Natural killer cell (primary cell): ENCODE measurements around the gene MYCBPAP. TPM values are rescaled to one million over a fixed set of nuclear protein-coding genes. Genes with fewer than 3 reads are reported as not detected.

Experiments
- ATAC-seq, 3 donors: fragments of 150-1000 bp in 2 of 3; fragments of 200-7000 bp in 1 of 3; cut with Tn5 transposase; 1 replicate in 1 of 3; 2 replicates in 2 of 3; pipeline ENCODE4 v1.10.0; 2021; ENCODE audit warnings: mild to moderate bottlenecking in 2 of 3, moderate library complexity in 2 of 3
- DNase-seq, 2 donors: peaks; one replicate each; pipeline versions ENCODE4 v3.0.0 to v3.0.0-alpha.2; 2013 to 2021; ENCODE audit warnings: mixed read lengths in 1 of 2
- H3K27ac ChIP-seq: one replicate; pipeline ENCODE4 v1.5.1; 2013; ENCODE audit warnings: mild to moderate bottlenecking, low read length
- H3K27me3 ChIP-seq: one replicate; pipeline ENCODE4 v1.6.1; 2013; ENCODE audit warnings: low read length; ENCODE audit not compliant: control insufficient read depth, insufficient read depth
- H3K36me3 ChIP-seq: one replicate; pipeline ENCODE4 v1.6.1; 2013; ENCODE audit warnings: low read length; ENCODE audit not compliant: control insufficient read depth, insufficient read depth
- H3K4me1 ChIP-seq: one replicate; pipeline ENCODE4 v1.6.1; 2013; ENCODE audit warnings: low read length; ENCODE audit not compliant: control insufficient read depth, insufficient read depth
- H3K4me3 ChIP-seq: one replicate; pipeline ENCODE4 v1.5.1; 2013; ENCODE audit warnings: low read length
- H3K9me3 ChIP-seq: one replicate; pipeline ENCODE4 v1.6.1; 2013; ENCODE audit warnings: low read length; ENCODE audit not compliant: control insufficient read depth, insufficient read depth
- H3K27ac Mint-ChIP-seq, 2 donors: one replicate each; pipeline ENCODE4 v1.8.0; 2022; ENCODE audit warnings: mild to moderate bottlenecking in 2 of 2, mixed read lengths in 2 of 2, moderate library complexity in 1 of 2
- H3K27me3 Mint-ChIP-seq, 2 donors: one replicate each; pipeline ENCODE4 v1.8.0; 2022; ENCODE audit warnings: low read depth in 2 of 2, mixed read lengths in 2 of 2
- H3K36me3 Mint-ChIP-seq: one replicate; pipeline ENCODE4 v1.8.0; 2022; ENCODE audit warnings: mixed read lengths
- H3K4me1 Mint-ChIP-seq, 2 donors: one replicate each; pipeline ENCODE4 v1.8.0; 2022; ENCODE audit warnings: mixed read lengths in 2 of 2
- H3K4me3 Mint-ChIP-seq: one replicate; pipeline ENCODE4 v1.8.0; 2022; ENCODE audit warnings: mild to moderate bottlenecking, moderate library complexity, mixed read lengths
- H3K9me3 Mint-ChIP-seq, 2 donors: one replicate each; pipeline ENCODE4 v1.8.0; 2022; ENCODE audit warnings: mixed read lengths in 2 of 2
- WGBS: methylation state at CpG from one replicate; pipeline ENCODE4 v1.1.7; 2013; ENCODE audit warnings: missing lambda C conversion rate; ENCODE audit not compliant: insufficient coverage; 5-methylcytosine and 5-hydroxymethylcytosine counted together
- intact Hi-C: fragments of 100-400 bp; cut with micrococcal nuclease; formaldehyde crosslinking; loops from one replicate; pipeline ENCODE4 v1.14.2; 2022
- total RNA-seq, 4 donors: library from RNA; stranded (reverse); fragments of 120-200 nt in 1 of 4; gene quantifications; one replicate each; pipeline versions ENCODE4 v1.2.3 to v1.2.4, GENCODE V29; 2013 to 2022
- TF ChIP-seq, protein P1 (sequence below): fragments of 200-600 bp; IDR thresholded peaks from one replicate; pipeline ENCODE4 v1.8.0; 2022; ENCODE audit warnings: antibody characterized with exemption

MYCBPAP gene
- total RNA-seq, 3 donors from 2014 or later (not counting 1 experiment from before 2014, with no cell fraction given), result 0.26 to 4.9 (median 0.70) TPM

DNA sequence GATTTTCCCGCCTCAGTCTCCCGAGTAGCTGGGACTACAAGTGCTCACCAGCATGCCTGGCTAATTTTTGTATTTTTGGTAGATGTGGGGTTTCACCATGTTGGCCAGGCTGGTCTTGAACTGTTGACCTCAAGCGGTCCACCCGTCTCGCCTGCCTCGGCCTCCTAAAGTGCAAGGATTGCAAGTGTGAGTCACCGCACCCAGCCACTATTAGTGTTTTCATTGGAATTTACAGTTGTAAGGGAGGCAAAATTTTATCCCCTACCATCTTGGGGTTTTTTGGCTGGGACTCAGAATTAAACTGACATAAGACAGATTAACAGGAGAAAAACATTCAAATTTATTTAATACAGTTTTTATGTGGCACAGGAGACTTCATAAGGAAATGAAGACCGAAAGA, 12.3 kb upstream of the MYCBPAP start:
- DNase-seq (no peak), ATAC-seq (no peak)
- Histone ChIP-seq H3K27ac (no peak overlapping the region), H3K9me3 (no peaks in the 10 kb centered on the region), H3K4me3 (no peak overlapping the region), H3K27me3 (no peaks in the 10 kb centered on the region), H3K36me3 (no peaks in the 10 kb centered on the region), H3K4me1 (no peaks in the 10 kb centered on the region)
- Mint-ChIP-seq H3K27ac (no peak overlapping the region), H3K4me1 (no peaks in the 10 kb centered on the region), H3K4me3 (no peak overlapping the region), H3K36me3 (no peaks in the 10 kb centered on the region), H3K9me3 (no peaks in the 10 kb centered on the region), H3K27me3 (peaks cover 0 to 2% of the 10 kb centered on the region in 2 donors)
- intact Hi-C loops, result no loop called here
- TF ChIP-seq, protein P1, sequence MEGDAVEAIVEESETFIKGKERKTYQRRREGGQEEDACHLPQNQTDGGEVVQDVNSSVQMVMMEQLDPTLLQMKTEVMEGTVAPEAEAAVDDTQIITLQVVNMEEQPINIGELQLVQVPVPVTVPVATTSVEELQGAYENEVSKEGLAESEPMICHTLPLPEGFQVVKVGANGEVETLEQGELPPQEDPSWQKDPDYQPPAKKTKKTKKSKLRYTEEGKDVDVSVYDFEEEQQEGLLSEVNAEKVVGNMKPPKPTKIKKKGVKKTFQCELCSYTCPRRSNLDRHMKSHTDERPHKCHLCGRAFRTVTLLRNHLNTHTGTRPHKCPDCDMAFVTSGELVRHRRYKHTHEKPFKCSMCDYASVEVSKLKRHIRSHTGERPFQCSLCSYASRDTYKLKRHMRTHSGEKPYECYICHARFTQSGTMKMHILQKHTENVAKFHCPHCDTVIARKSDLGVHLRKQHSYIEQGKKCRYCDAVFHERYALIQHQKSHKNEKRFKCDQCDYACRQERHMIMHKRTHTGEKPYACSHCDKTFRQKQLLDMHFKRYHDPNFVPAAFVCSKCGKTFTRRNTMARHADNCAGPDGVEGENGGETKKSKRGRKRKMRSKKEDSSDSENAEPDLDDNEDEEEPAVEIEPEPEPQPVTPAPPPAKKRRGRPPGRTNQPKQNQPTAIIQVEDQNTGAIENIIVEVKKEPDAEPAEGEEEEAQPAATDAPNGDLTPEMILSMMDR, result no peak
- 91% methylated on average over 7 of the region's 8 CpGs for WGBS

DNA sequence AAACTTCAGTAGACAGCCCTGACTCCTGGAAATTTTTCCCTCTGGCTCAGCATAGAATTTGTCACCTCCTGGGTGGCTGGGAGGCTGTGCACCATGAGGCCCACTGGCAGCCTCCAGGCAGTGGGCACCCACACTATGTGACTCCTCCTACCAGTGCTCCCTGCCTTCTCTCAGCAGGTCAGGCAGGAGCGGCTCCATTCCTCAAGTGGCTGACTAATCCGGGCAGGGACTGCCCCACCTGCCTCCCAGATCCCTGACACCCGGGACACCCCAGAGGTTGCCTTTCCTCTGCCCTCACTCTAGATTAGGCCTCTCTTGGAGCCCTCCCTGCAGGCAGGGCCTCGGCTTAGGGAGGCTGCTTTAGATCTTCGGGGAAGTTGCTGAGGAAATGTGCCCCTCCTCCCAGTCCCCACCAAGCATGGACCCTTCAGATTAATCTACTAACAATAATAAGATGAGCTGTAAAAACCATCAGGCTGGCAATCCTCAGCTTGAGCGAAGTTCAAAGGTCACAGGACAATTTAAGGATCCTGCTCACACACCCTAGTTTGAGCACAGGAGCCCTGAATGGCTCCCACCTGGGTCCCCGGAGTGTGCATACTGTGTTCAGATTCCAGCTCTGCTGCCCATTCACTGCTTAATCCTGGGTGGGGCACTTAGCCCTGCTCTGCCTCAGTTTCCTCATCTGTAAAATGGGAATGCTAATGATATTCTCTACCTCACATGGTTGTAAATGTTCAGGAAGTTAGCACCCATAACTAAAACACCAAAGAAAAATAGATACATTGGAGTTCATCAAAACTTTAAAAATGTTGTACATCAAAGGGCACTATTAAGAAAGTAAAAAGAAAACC, 10.0 kb upstream of the MYCBPAP start:
- Histone ChIP-seq H3K27ac (no peak overlapping the region), H3K4me3 (no peak overlapping the region), H3K9me3 (no peaks in the 10 kb centered on the region), H3K27me3 (no peaks in the 10 kb centered on the region), H3K4me1 (no peaks in the 10 kb centered on the region), H3K36me3 (no peaks in the 10 kb centered on the region)
- Mint-ChIP-seq H3K27ac (no peak overlapping the region), H3K9me3 (no peaks in the 10 kb centered on the region), H3K4me1 (no peaks in the 10 kb centered on the region), H3K4me3 (no peak overlapping the region), H3K36me3 (no peaks in the 10 kb centered on the region), H3K27me3 (peaks cover 0 to 2% of the 10 kb centered on the region in 2 donors)
- WGBS, result 74% methylated on average over 7 of the region's 7 CpGs
- intact Hi-C loops, result no loop called here
- TF ChIP-seq, protein P1, result no peak
- no peak for DNase-seq
- no peak for ATAC-seq

DNA sequence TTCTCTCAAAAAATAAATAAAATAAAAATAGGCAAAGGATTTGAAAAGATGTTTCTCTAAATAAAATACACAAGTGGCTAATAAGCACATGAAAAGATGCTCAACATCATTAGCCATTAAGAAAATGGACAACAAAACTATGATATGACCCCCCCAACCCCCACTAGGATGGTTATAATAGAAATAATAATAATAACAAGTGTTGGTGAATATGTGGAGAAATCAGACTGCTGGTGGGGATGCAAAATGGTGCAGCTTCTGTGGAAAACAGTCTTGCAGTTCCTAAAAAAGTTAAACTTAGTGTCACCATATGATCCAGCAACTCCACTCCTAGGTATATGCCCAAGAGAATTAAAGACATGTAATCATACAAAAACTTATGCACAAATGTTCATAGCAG, 9.0 kb upstream of the MYCBPAP start:
- H3K4me3 Mint-ChIP-seq, result no peak overlapping the region

More for the DNA sequence above, 9.0 kb upstream of the MYCBPAP start:
- Mint-ChIP-seq H3K9me3 (no peaks in the 10 kb centered on the region), H3K27me3 (peaks cover 0 to 8% of the 10 kb centered on the region in 2 donors), H3K27ac (no peak overlapping the region), H3K36me3 (no peaks in the 10 kb centered on the region), H3K4me1 (peaks cover 0 to 4% of the 10 kb centered on the region in 2 donors)
- H3K36me3 ChIP-seq, result no peaks in the 10 kb centered on the region
- no peaks in the 10 kb centered on the region for H3K4me1 ChIP-seq
- ATAC-seq (no peak), DNase-seq (no peak)
- H3K27me3 ChIP-seq, result no peaks in the 10 kb centered on the region
- H3K4me3 ChIP-seq, result no peak overlapping the region
- H3K9me3 ChIP-seq, result no peaks in the 10 kb centered on the region
- no peak overlapping the region for H3K27ac ChIP-seq
- TF ChIP-seq, protein P1, result no peak
- intact Hi-C loops, result no loop called here
